Breast epithelium (tissue), 4 donors: ENCODE data around the gene ASPRV1. TPM values are rescaled to one million over a fixed set of nuclear protein-coding genes. Genes with fewer than 3 reads are reported as not detected.
"Not testable (repeated sequence)": the region's sequence is repeated elsewhere in the genome, so short reads cannot be mapped to it uniquely, and the experiment has no call there.

Experiments used
- DNase-seq, 2 donors: peaks; one replicate each; pipeline ENCODE4 v3.0.0-alpha.2; 2019; ENCODE audit warnings: low spot score in 2 of 2
- H3K27ac ChIP-seq, 2 donors: fragments of 200-600 bp; sonication (generic) in 1 of 2; one replicate each; pipeline ENCODE4 v1.5.1; 2016 to 2019; ENCODE audit warnings: mild to moderate bottlenecking in 1 of 2
- H3K27me3 ChIP-seq, 2 donors: fragments of 200-600 bp; sonication (generic) in 1 of 2; one replicate each; pipeline versions ENCODE4 v1.5.1 to v1.6.0; 2017 to 2019; ENCODE audit warnings: control low read depth in 1 of 2, mild to moderate bottlenecking in 1 of 2
- H3K36me3 ChIP-seq: fragments of 200-600 bp; one replicate; pipeline ENCODE4 v1.5.1; 2019
- H3K4me1 ChIP-seq, 2 donors: fragments of 200-600 bp; sonication (generic); one replicate each; pipeline ENCODE4 v1.5.1; 2016 to 2019; ENCODE audit warnings: control low read depth in 1 of 2
- H3K4me3 ChIP-seq, 3 donors: fragments of 200-600 bp; sonication (generic); 1 replicate in 2 of 3; 2 replicates in 1 of 3; pipeline ENCODE4 v1.5.1; 2016 to 2019; ENCODE audit warnings: mild to moderate bottlenecking in 3 of 3, moderate library complexity in 2 of 3
- H3K9me3 ChIP-seq, 2 donors: fragments of 200-600 bp; sonication (generic) in 1 of 2; one replicate each; pipeline ENCODE4 v1.5.1; 2016 to 2019; ENCODE audit warnings: control low read depth in 1 of 2
- CTCF ChIP-seq, 3 donors: fragments of 450-650 bp; IDR thresholded peaks; one replicate each; pipeline ENCODE4 v1.5.1; 2016 to 2017; ENCODE audit warnings: antibody characterized with exemption in 3 of 3, mild to moderate bottlenecking in 3 of 3, moderate library complexity in 3 of 3
- POLR2A ChIP-seq: fragments of 450-650 bp; IDR thresholded peaks from one replicate; pipeline ENCODE4 v1.6.1; 2016; ENCODE audit warnings: antibody characterized with exemption, mild to moderate bottlenecking, moderate library complexity
- POLR2AphosphoS5 ChIP-seq, 3 donors: sonication (generic); formaldehyde crosslinking; IDR thresholded peaks; one replicate each; pipeline ENCODE4 v1.6.1; 2017; ENCODE audit warnings: antibody characterized with exemption in 3 of 3
- intact Hi-C: fragments of 100-400 bp; cut with DNase I; formaldehyde crosslinking; loops from one replicate; pipeline ENCODE4 v1.15.1; 2023; ENCODE audit warnings: low total_unique reads
- total RNA-seq, 3 donors: library from RNA; depleted of rRNA; stranded (reverse); fragments of >200 nt; gene quantifications; one replicate each; pipeline ENCODE4 v1.1.0, GENCODE V29; 2016

The ASPRV1 gene
- total RNA-seq, 3 donors from 2014 or later = 1.6 to 4.5 (median 1.8) TPM

- DNase-seq = no peak
- H3K4me1 ChIP-seq = no peaks in the 10 kb centered on the region
- H3K4me3 ChIP-seq = no peak overlapping the region
- H3K9me3 ChIP-seq = no peaks in the 10 kb centered on the region
- no peak overlapping the region for H3K27ac ChIP-seq
- no peaks in the 10 kb centered on the region for H3K27me3 ChIP-seq
- TF ChIP-seq POLR2AphosphoS5 (IDR thresholded peaks at IDR 0.05) = no peak
- no peak for TF ChIP-seq CTCF (IDR thresholded peaks at IDR 0.05)
- no peak for TF ChIP-seq POLR2A
- intact Hi-C loops = no loop called here
- H3K36me3 ChIP-seq = no peaks in the 10 kb centered on the region
Observed at GRCh38 chr2:69952336-69953115, 8.9 kb downstream of the ASPRV1 start.

DNA sequence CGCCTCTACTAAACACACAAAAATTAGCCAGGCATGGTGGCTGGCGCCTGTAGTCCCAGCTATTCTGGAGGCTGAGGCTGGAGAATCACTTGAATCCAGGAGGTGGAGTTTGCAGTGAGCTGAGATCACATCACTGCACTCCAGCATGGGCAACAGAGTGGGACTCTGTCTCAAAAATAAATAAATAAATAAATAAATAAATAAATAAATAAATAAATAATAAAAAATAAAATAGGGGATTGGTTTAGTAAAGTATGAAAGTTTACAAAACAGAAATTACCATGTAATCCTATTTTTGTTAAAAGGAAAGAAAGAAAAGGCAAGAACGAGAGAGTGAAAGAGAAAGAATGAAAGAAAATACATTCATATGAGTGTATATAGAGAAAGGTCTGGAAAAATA, 10.8 kb downstream of the ASPRV1 start:
- DNase-seq, H3K27ac ChIP-seq, H3K36me3 ChIP-seq, H3K9me3 ChIP-seq, H3K4me1 ChIP-seq, H3K27me3 ChIP-seq, intact Hi-C loops, H3K4me3 ChIP-seq: not testable (repeated sequence)

DNA sequence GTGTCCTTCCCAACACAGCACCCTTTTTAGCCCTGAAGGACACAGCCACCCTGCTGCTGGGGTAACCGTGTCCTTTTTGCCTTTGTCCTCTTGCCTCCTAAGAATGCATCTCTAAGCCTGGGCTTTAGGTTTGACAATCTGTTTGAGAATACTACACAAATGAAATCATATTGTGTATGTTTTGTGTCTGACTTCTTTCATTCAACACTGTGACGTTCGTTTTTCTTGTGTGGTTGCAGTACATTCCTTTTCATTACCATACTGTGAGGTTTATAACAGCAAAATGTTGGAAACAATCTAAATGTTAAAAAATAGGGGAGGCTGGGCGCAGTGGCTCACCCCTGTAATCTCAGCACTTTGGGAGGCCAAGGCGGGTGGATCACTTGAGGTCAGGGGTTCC, 11.2 kb downstream of the ASPRV1 start:
- H3K4me3 ChIP-seq = no peak overlapping the region
- DNase-seq = no peak
- H3K27me3 ChIP-seq = no peaks in the 10 kb centered on the region
- no peaks in the 10 kb centered on the region for H3K9me3 ChIP-seq
- no peak overlapping the region for H3K27ac ChIP-seq
- intact Hi-C loops = no loop called here
- TF ChIP-seq POLR2AphosphoS5 (IDR thresholded peaks at IDR 0.05) = no peak
- TF ChIP-seq CTCF (IDR thresholded peaks at IDR 0.05) = no peak
- no peak for TF ChIP-seq POLR2A
- no peaks in the 10 kb centered on the region for H3K4me1 ChIP-seq
- H3K36me3 ChIP-seq = no peaks in the 10 kb centered on the region

DNA sequence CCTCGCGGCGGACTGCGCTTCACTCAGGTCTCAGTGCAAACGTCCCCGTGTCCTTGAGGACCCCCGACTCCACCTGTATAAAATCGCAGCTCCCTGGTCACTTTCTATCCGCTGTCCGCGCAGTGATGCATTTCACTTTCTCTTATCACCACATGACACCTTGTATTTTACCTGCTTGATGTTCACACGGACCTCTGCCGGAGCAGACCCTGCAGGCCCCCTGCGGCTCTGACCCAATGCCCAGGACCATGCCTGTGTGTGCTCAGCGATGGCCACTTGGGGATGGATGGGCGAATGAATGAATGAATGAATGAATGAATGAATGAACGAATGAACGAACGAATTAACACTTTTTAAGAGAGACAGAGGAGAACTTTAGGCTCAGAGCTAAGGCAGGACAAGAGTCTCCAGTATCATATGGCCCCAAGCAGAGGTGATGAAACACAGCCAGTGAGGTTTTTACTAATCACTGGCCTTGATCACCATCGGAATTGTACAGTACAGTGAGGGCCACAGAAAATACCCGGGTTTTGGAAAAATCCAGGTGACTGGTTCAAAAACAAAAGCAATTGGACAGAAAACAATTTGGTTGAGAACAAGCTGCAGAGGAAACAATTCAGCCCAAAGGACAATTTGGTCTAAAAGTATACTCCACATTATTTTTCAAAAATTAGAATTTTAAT, 12.3 kb downstream of the ASPRV1 start:
- H3K27ac ChIP-seq = no peak overlapping the region

More for the DNA sequence above, 12.3 kb downstream of the ASPRV1 start:
- no peak for TF ChIP-seq POLR2AphosphoS5 (IDR thresholded peaks at IDR 0.05)
- no peak for TF ChIP-seq CTCF (IDR thresholded peaks at IDR 0.05)
- TF ChIP-seq POLR2A = no peak
- no peaks in the 10 kb centered on the region for H3K27me3 ChIP-seq
- DNase-seq = no peak
- H3K9me3 ChIP-seq = no peaks in the 10 kb centered on the region
- intact Hi-C loops = no loop called here
- H3K4me3 ChIP-seq = no peak overlapping the region
- no peaks in the 10 kb centered on the region for H3K4me1 ChIP-seq
- no peaks in the 10 kb centered on the region for H3K36me3 ChIP-seq
